Fibroblast of skin of back (primary cell): ENCODE data around the gene IGLON5.

Experiments
- DNase-seq: peaks from one replicate; pipeline ENCODE4 v3.0.0-alpha.2; 2013

IGLON5 gene

GRCh38 chr19:51317968-51318367, 6.5 kb downstream of the IGLON5 start:
- no peak for DNase-seq

- no peak for DNase-seq
Observed at GRCh38 chr19:51318687-51319648, 7.5 kb downstream of the IGLON5 start.

- DNase-seq = no peak
Observed at GRCh38 chr19:51319649-51320279, 8.3 kb downstream of the IGLON5 start.

- DNase-seq = no peak
Observed at GRCh38 chr19:51320280-51320657, 8.8 kb downstream of the IGLON5 start.

GRCh38 chr19:51321799-51322198, 10.4 kb downstream of the IGLON5 start:
- no peak for DNase-seq

- DNase-seq = no peak
Observed at GRCh38 chr19:51323481-51324166, 12.2 kb downstream of the IGLON5 start.

GRCh38 chr19:51324167-51324481, 12.7 kb downstream of the IGLON5 start:
- no peak for DNase-seq

GRCh38 chr19:51325161-51325976, 13.9 kb downstream of the IGLON5 start:
- DNase-seq = no peak

- DNase-seq = no peak
Observed at GRCh38 chr19:51326216-51327065, 15.0 kb downstream of the IGLON5 start.

GRCh38 chr19:51327066-51328001, 15.9 kb downstream of the IGLON5 start:
- DNase-seq = peak; percentile 10

GRCh38 chr19:51329411-51329810, 18.0 kb downstream of the IGLON5 start:
- DNase-seq = no peak

- DNase-seq = no peak
Observed at GRCh38 chr19:51330366-51330765, 18.9 kb downstream of the IGLON5 start.

- no peak for DNase-seq
Observed at GRCh38 chr19:51331193-51331592, 19.7 kb downstream of the IGLON5 start.

GRCh38 chr19:51331716-51332115, 20.3 kb downstream of the IGLON5 start:
- DNase-seq = no peak

- no peak for DNase-seq
Observed at GRCh38 chr19:51333836-51334460, 22.5 kb downstream of the IGLON5 start.

GRCh38 chr19:51337141-51337860, 25.9 kb downstream of the IGLON5 start:
- no peak for DNase-seq

GRCh38 chr19:51337861-51338562, 26.6 kb downstream of the IGLON5 start:
- no peak for DNase-seq

GRCh38 chr19:51338563-51339312, 27.3 kb downstream of the IGLON5 start:
- peak; percentile 72 for DNase-seq
